K562 (cell line): ENCODE data around the gene SAMD10. TPM values are rescaled to one million over a fixed set of nuclear protein-coding genes. Genes with fewer than 3 reads are reported as not detected.

Experiments used
- ATAC-seq: fragments of 200-7000 bp; cut with Tn5 transposase; 3 replicates; pipeline ENCODE4 v1.9.1; 2020; ENCODE audit warnings: moderate library complexity
- BruUV-seq: library from RNA; stranded (reverse); fragments of 400-500 nt; replicated peaks from 2 replicates; lab custom pipeline; 2021; lab: Mats Ljungman, UMichigan
- CTCF ChIA-PET: fragments of 300-600 bp; formaldehyde crosslinking; extraction: SDS; loops from one replicate; lab custom pipeline; 2021; ENCODE audit warnings: low intra/inter-chr PET ratio; lab: Yijun Ruan, JAX
- POLR2A ChIA-PET: fragments of 300-600, 350-650 bp; sonication (Branson Sonifier 250); formaldehyde crosslinking; extraction: SDS; loops from one replicate; lab custom pipeline; 2021; ENCODE audit warnings: antibody characterized with exemption, inconsistent platforms; lab: Yijun Ruan, JAX
- DNase-seq, 4 experiments: peaks; one replicate each; pipeline versions ENCODE4 v3.0.0 to v3.0.0-alpha.2; 2011 to 2018; ENCODE audit warnings: low spot score in 3 of 4, mixed read lengths in 3 of 4; ENCODE audit errors: extremely low read depth in 1 of 4
- FAIRE-seq: peaks from 2 replicates; lab custom pipeline; 2011; peaks lifted over from hg19 to GRCh38; lab: Jason Lieb, UNC
- H2AFZ ChIP-seq: 2 replicates; pipeline ENCODE4 v1.6.0; 2011; ENCODE audit warnings: low read depth, low read length, control low read depth, inconsistent platforms
- H3K27ac ChIP-seq: fragments of 200-600 bp; 3 replicates; pipeline ENCODE4 v1.8.0; 2011; ENCODE audit warnings: low read depth, mild to moderate bottlenecking, control low read depth, inconsistent platforms, low read length, moderate library complexity, mixed read lengths; ENCODE audit errors: extremely low read depth
- H3K27me3 ChIP-seq, 2 experiments: fragments of 300-600 bp in 1 of 2; 2 replicates in 1 of 2; 3 replicates in 1 of 2; pipeline versions ENCODE4 v1.6.0 to v1.8.0; 2011; ENCODE audit warnings: inconsistent platforms in 2 of 2, low read length in 2 of 2, mild to moderate bottlenecking in 1 of 2, mixed read lengths in 1 of 2, moderate library complexity in 1 of 2; ENCODE audit not compliant: control insufficient read depth in 2 of 2, insufficient read depth in 2 of 2
- H3K36me3 ChIP-seq: fragments of 300-600 bp; 3 replicates; pipeline ENCODE4 v1.8.0; 2011; ENCODE audit warnings: mild to moderate bottlenecking, low read length, inconsistent platforms; ENCODE audit not compliant: control insufficient read depth, insufficient read depth
- H3K4me1 ChIP-seq, 2 experiments: fragments of 200-600 bp in 1 of 2; replicated peaks in 1 of 2; 2 replicates in 1 of 2; 3 replicates in 1 of 2; pipeline versions ENCODE4 v1.5.1 to v1.8.0; 2011; ENCODE audit warnings: inconsistent platforms in 2 of 2, low read length in 2 of 2, mild to moderate bottlenecking in 1 of 2, mixed read lengths in 1 of 2, moderate library complexity in 1 of 2; ENCODE audit not compliant: control insufficient read depth in 2 of 2, insufficient read depth in 2 of 2
- H3K4me2 ChIP-seq: 2 replicates; pipeline ENCODE4 v1.6.1; 2011; ENCODE audit warnings: low read length, control low read depth, inconsistent platforms, mixed read lengths; ENCODE audit not compliant: insufficient read depth
- H3K4me3 ChIP-seq: fragments of 200-600 bp; sonication (generic), shearing (Covaris generic); 2 replicates; pipeline ENCODE4 v1.5.1; 2016; ENCODE audit warnings: control low read depth, inconsistent platforms
- H3K79me2 ChIP-seq: fragments of 200-600 bp; 3 replicates; pipeline ENCODE4 v1.8.0; 2011; ENCODE audit warnings: low read length, inconsistent platforms; ENCODE audit not compliant: control insufficient read depth, insufficient read depth
- H3K9ac ChIP-seq, 2 experiments: 2 replicates each; pipeline versions ENCODE4 v1.6.0 to v1.6.1; 2011; ENCODE audit warnings: low read depth in 2 of 2, low read length in 2 of 2, control low read depth in 1 of 2, inconsistent platforms in 1 of 2, mild to moderate bottlenecking in 1 of 2, mixed read lengths in 1 of 2; ENCODE audit not compliant: insufficient read depth in 1 of 2
- H3K9me1 ChIP-seq: one replicate; pipeline ENCODE4 v1.6.0; 2011; ENCODE audit warnings: inconsistent platforms, mild to moderate bottlenecking, low read length, moderate library complexity; ENCODE audit not compliant: control insufficient read depth, insufficient read depth
- H3K9me3 ChIP-seq: replicated peaks from 2 replicates; pipeline ENCODE4 v1.5.1; 2011; ENCODE audit warnings: low read depth, low read length, inconsistent platforms; ENCODE audit not compliant: control insufficient read depth, insufficient read depth
- H4K20me1 ChIP-seq: replicated peaks from 2 replicates; pipeline ENCODE4 v1.6.1; 2011; ENCODE audit warnings: low read length, inconsistent platforms, mixed read lengths; ENCODE audit not compliant: control insufficient read depth, insufficient read depth
- BDP1 ChIP-seq: IDR thresholded peaks from 3 replicates; pipeline ENCODE4 v1.6.1; 2011; ENCODE audit not compliant: insufficient read length, insufficient read depth
- CTCF ChIP-seq, 3 experiments: IDR thresholded peaks in 2 of 3; conservative IDR thresholded peaks in 1 of 3; 2 replicates each; pipeline ENCODE4 v1.5.1; 2011 to 2012; ENCODE audit warnings: low read length in 3 of 3, mild to moderate bottlenecking in 3 of 3, control low read depth in 2 of 3, improper control_type of control experiment in 1 of 3, inconsistent platforms in 1 of 3, low read depth in 1 of 3, mixed read lengths in 1 of 3, moderate library complexity in 1 of 3; ENCODE audit not compliant: insufficient read depth in 2 of 3
- E2F3 ChIP-seq: fragments of 250-450 bp; sonication (Bioruptor Pico); IDR thresholded peaks from 2 replicates; pipeline ENCODE4 v1.4.0; 2020; ENCODE audit warnings: mild to moderate bottlenecking
- FIP1L1 ChIP-seq: fragments of 200-400 bp; formaldehyde crosslinking; IDR thresholded peaks from 2 replicates; pipeline ENCODE4 v1.6.1; 2018; ENCODE audit warnings: mild to moderate bottlenecking, low read depth, low read length; ENCODE audit not compliant: poor library complexity, severe bottlenecking
- HNRNPUL1 ChIP-seq: fragments of 200-400 bp; formaldehyde crosslinking; IDR thresholded peaks from 2 replicates; pipeline ENCODE4 v1.6.1; 2017; ENCODE audit warnings: low read length
- KHSRP ChIP-seq: fragments of 450-650 bp; IDR thresholded peaks from 2 replicates; pipeline ENCODE4 v1.6.1; 2017
- KLF1 ChIP-seq: fragments of 450-650 bp; IDR thresholded peaks from 2 replicates; pipeline ENCODE4 v1.6.1; 2016; ENCODE audit warnings: missing genetic modification characterization, missing compliant biosample characterization
- KLF10 ChIP-seq: fragments of 250-450 bp; sonication (Bioruptor Pico); IDR thresholded peaks from 2 replicates; pipeline ENCODE4 v1.6.1; 2021; ENCODE audit warnings: matching md5 sums
- MAZ ChIP-seq, 2 experiments: fragments of 450-650 bp in 1 of 2; sonication (generic) in 1 of 2; formaldehyde crosslinking; IDR thresholded peaks in 1 of 2; conservative IDR thresholded peaks in 1 of 2; 2 replicates each; pipeline versions ENCODE4 v1.4.0 to v1.5.0; 2020; ENCODE audit warnings: mild to moderate bottlenecking in 1 of 2, missing genetic modification reagents in 1 of 2
- POLR2G ChIP-seq: fragments of 200-400 bp; formaldehyde crosslinking; IDR thresholded peaks from 2 replicates; pipeline ENCODE4 v1.6.1; 2017; ENCODE audit warnings: low read depth, mild to moderate bottlenecking, antibody characterized with exemption, low read length, moderate library complexity
- RBM22 ChIP-seq: fragments of 200-400 bp; formaldehyde crosslinking; IDR thresholded peaks from 2 replicates; pipeline ENCODE4 v1.6.1; 2018; ENCODE audit warnings: low read length, low read depth; ENCODE audit not compliant: poor library complexity, severe bottlenecking
- RNF219 ChIP-seq: fragments of 250-450 bp; sonication (Bioruptor Pico); IDR thresholded peaks from 2 replicates; pipeline ENCODE4 v1.5.0; 2022; ENCODE audit warnings: mild to moderate bottlenecking
- SRSF1 ChIP-seq: fragments of 200-400 bp; formaldehyde crosslinking; IDR thresholded peaks from 2 replicates; pipeline ENCODE4 v1.6.1; 2017; ENCODE audit warnings: mild to moderate bottlenecking, low read depth, low read length, moderate library complexity
- ZBTB26 ChIP-seq: fragments of 450-650 bp; formaldehyde crosslinking; IDR thresholded peaks from 2 replicates; pipeline ENCODE4 v1.4.0; 2022; ENCODE audit warnings: missing genetic modification characterization
- ZBTB7A ChIP-seq: IDR thresholded peaks from 2 replicates; pipeline ENCODE4 v1.6.1; 2011; ENCODE audit warnings: low read depth, mild to moderate bottlenecking, low read length, moderate library complexity, borderline replicate concordance; ENCODE audit not compliant: control insufficient read depth
- WGBS: fragments of 100-300 bp; shearing (Covaris generic); methylation state at CpG from one replicate; pipeline ENCODE4 v1.1.6; 2016; ENCODE audit warnings: low coverage, mixed read lengths; ENCODE audit not compliant: insufficient coverage; ENCODE audit errors: missing lambda C conversion rate; 5-methylcytosine and 5-hydroxymethylcytosine counted together
- in situ Hi-C: fragments of 300-500 bp; cut with MboI; formaldehyde crosslinking; loops from 4 replicates; pipeline ENCODE4 v1.15.0; 2018; ENCODE audit warnings: inconsistent platforms, mixed read lengths
- intact Hi-C: fragments of 100-400 bp; cut with micrococcal nuclease; formaldehyde crosslinking; loops from 2 replicates; pipeline ENCODE4 v1.14.2; 2022
- polyA plus RNA-seq, 8 experiments: library from polyadenylated mRNA; depleted of rRNA in 4 of 8; stranded (reverse) in 5 of 8; unstranded in 3 of 8; fragments of >200 nt; fragmentation: Nextera tagmentation in 2 of 8; fragmentation: Illumina TruSeq in 1 of 8; extraction: Ambion mirVana in 2 of 8; extraction: Trizol in 1 of 8; gene quantifications; 2 replicates each; pipeline versions ENCODE4 v1.2.1 to v1.2.3, GENCODE V29; 2011 to 2014; ENCODE audit warnings: inconsistent platforms in 1 of 8, missing spikeins in 1 of 8
- total RNA-seq, 7 experiments: library from RNA; depleted of rRNA in 6 of 7; stranded (reverse); fragments of >200 nt in 6 of 7; fragmentation: Illumina TruSeq in 2 of 7; extraction: Trizol in 2 of 7; gene quantifications; 2 replicates each; pipeline versions ENCODE4 v1.2.1 to v1.2.3, GENCODE V29; 2011 to 2021; ENCODE audit warnings: low replicate concordance in 1 of 7

SAMD10 gene
- total and polyA plus RNA-seq, 9 of the 15 experiments (the other 6 are each of a cell fraction or from before 2014, with no cell fraction given), result 0.37 to 15.2 (median 4.8) TPM

- in situ Hi-C loops, result no loop called here
- no peak overlapping the region for H3K4me3 ChIP-seq
- peaks cover 4% of the 10 kb centered on the region; the same call in 1 of the 2 replicates for H4K20me1 ChIP-seq
- H3K4me1 ChIP-seq, result peaks cover 0 to 39% of the 10 kb centered on the region in 2 experiments; a peak in 2 of 5 replicates
- H3K9me1 ChIP-seq, result no peaks in the 10 kb centered on the region
- no peak for FAIRE-seq
- peak in 1 of 4 experiments; percentile 36 for DNase-seq
- H2AFZ ChIP-seq, result no peak overlapping the region
- H3K27me3 ChIP-seq, result no peaks in the 10 kb centered on the region
- H3K4me2 ChIP-seq, result no peak overlapping the region
- no peak overlapping the region for H3K9ac ChIP-seq
- ChIA-PET POLR2A (interaction anchor here (0.6 kb wide), 3 partner anchors 25 to 193 kb away, joined by 3 read pairs; no protein-coding TSS in a partner anchor), CTCF (no interaction called here)
- TF ChIP-seq CTCF (IDR thresholded peaks at IDR 0.05 in 2 of 3, conservative IDR thresholded peaks at IDR 0.05 in 1 of 3; ENCODE audit: insufficient read depth in 2 of 3, low read depth in 1 of 3, low read length in 3 of 3) (peak; percentile 33 to 49 (median 44); a peak in 4 of 6 replicates), KHSRP (no peak), ZBTB7A (peak; percentile 30; the same call in 1 of the 2 replicates), ZBTB26 (CRISPR knock-in tag) (no peak), MAZ (CRISPR knock-in tag; conservative IDR thresholded peaks at IDR 0.05 in 1 of 2, IDR thresholded peaks at IDR 0.05 in 1 of 2) (no peak), FIP1L1 (no peak), BDP1 (no peak), RBM22 (peak; percentile 29), KLF10 (CRISPR knock-in tag) (no peak), E2F3 (CRISPR knock-in tag) (no peak), SRSF1 (no peak), POLR2G (peak; percentile 44; the same call in 1 of the 2 replicates), HNRNPUL1 (no peak), KLF1 (tag) (no peak), RNF219 (CRISPR knock-in tag) (no peak)
- ATAC-seq, result peak; percentile 68; the same call in 2 of the 3 replicates
- H3K27ac ChIP-seq, result no peak overlapping the region
- H3K9me3 ChIP-seq, result no peaks in the 10 kb centered on the region; the same call in 1 of the 2 replicates
- intact Hi-C loops, result no loop called here
- 94% methylated on average over 37 of the region's 37 CpGs for WGBS
- H3K36me3 ChIP-seq, result peaks cover 82% of the 10 kb centered on the region; the same call in 2 of the 3 replicates
- peaks cover 5% of the 10 kb centered on the region for H3K79me2 ChIP-seq
- no TSS peak for BruUV-seq
Measured at GRCh38 chr20:63934271-63935068, 45.0 kb downstream of the SAMD10 start.
